Smooth muscle cell (in vitro differentiated cells): ENCODE measurements around the gene OR1Q1. TPM values are rescaled to one million over a fixed set of nuclear protein-coding genes. Genes with fewer than 3 reads are reported as not detected.

Experiments used
- DNase-seq: peaks from one replicate; lab custom pipeline; 2025; ENCODE audit not compliant: unreplicated experiment; lab: John Stamatoyannopoulos, UW
- H2AFZ ChIP-seq: fragments of 200-600 bp; sonication (generic); 2 replicates; pipeline ENCODE4 v1.6.0; 2016; ENCODE audit warnings: antibody characterized with exemption, low read depth, mild to moderate bottlenecking
- H3F3A ChIP-seq: fragments of 200-600 bp; sonication (generic); 2 replicates; pipeline ENCODE4 v1.6.0; 2017; ENCODE audit warnings: antibody characterized with exemption, low read depth
- H3K27ac ChIP-seq: fragments of 200-600 bp; sonication (generic); 2 replicates; pipeline ENCODE4 v1.5.1; 2016; ENCODE audit warnings: low read depth, mild to moderate bottlenecking
- H3K27me3 ChIP-seq: fragments of 200-600 bp; sonication (generic); 2 replicates; pipeline ENCODE4 v1.6.1; 2016; ENCODE audit warnings: low read depth, mild to moderate bottlenecking
- H3K36me3 ChIP-seq: fragments of 200-600 bp; sonication (generic); 2 replicates; pipeline ENCODE4 v1.5.1; 2016; ENCODE audit warnings: low read depth
- H3K4me1 ChIP-seq: fragments of 200-600 bp; sonication (generic); 2 replicates; pipeline ENCODE4 v1.5.1; 2016; ENCODE audit warnings: low read depth
- H3K4me2 ChIP-seq: fragments of 200-600 bp; sonication (generic); 2 replicates; pipeline ENCODE4 v1.6.0; 2016; ENCODE audit warnings: mild to moderate bottlenecking
- H3K4me3 ChIP-seq: fragments of 200-600 bp; sonication (generic); 2 replicates; pipeline ENCODE4 v1.5.1; 2016; ENCODE audit warnings: mild to moderate bottlenecking
- H3K79me2 ChIP-seq: fragments of 200-600 bp; sonication (generic); 2 replicates; pipeline ENCODE4 v1.6.0; 2016; ENCODE audit warnings: low read depth, mild to moderate bottlenecking
- H3K9ac ChIP-seq: fragments of 200-600 bp; sonication (generic); 2 replicates; pipeline ENCODE4 v1.6.0; 2016; ENCODE audit warnings: low read depth
- H3K9me3 ChIP-seq: fragments of 200-600 bp; sonication (generic); replicated peaks from 2 replicates; pipeline ENCODE4 v1.5.1; 2016; ENCODE audit warnings: low read depth
- H4K20me1 ChIP-seq: fragments of 200-600 bp; sonication (generic); 2 replicates; pipeline ENCODE4 v1.6.0; 2016; ENCODE audit warnings: low read depth
- WGBS: methylation state at CpG from one replicate; pipeline ENCODE4 v1.1.7; 2016; ENCODE audit warnings: low lambda C conversion rate; 5-methylcytosine and 5-hydroxymethylcytosine counted together
- polyA plus RNA-seq: library from polyadenylated mRNA; unstranded; fragments of >200 nt; fragmentation: Nextera tagmentation; extraction: Ambion mirVana; gene quantifications from 2 replicates; pipeline ENCODE4 v1.2.1, GENCODE V29; 2016
- total RNA-seq: library from RNA; depleted of rRNA; stranded (reverse); fragments of >200 nt; gene quantifications from 2 replicates; pipeline ENCODE4 v1.2.3, GENCODE V29; 2014
- TF ChIP-seq, protein P1 (sequence below): fragments of 200-600 bp; sonication (generic); IDR thresholded peaks from 2 replicates; pipeline ENCODE4 v1.5.1; 2017; ENCODE audit warnings: borderline replicate concordance, mild to moderate bottlenecking, antibody characterized with exemption; ENCODE audit not compliant: insufficient read depth, poor library complexity, severe bottlenecking

The OR1Q1 gene
- total and polyA plus RNA-seq, 2 experiments from 2014 or later: not detected

DNA sequence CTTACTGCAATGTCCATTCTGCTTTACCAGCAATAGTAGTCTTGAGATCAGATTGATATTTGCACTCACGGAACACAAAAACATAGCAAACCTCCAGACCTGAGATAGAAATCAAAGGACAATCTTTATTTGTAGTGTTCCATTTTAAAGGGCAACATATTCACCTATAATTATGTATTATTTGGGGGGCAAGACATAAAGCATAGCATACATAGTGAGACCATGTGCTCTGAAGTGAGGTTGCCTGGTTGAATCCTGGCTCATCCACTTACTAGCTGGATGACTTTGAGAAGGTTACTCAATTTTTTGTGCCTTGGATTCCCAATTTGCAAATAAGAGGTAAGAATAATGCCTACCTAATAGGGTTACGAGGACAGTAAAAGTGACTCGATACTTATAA is 43.0 kb downstream of the OR1Q1 start, which contains the start of gene OR1B1:
Gene OR1B1 (minus strand): TSS at position 101 of the 400 bp plus-strand sequence.
- H3K9ac ChIP-seq: no peak within 1 kb of the TSS
- H3K9me3 ChIP-seq: peaks cover 10% of the 10 kb centered on the region
- TF ChIP-seq, protein P1, sequence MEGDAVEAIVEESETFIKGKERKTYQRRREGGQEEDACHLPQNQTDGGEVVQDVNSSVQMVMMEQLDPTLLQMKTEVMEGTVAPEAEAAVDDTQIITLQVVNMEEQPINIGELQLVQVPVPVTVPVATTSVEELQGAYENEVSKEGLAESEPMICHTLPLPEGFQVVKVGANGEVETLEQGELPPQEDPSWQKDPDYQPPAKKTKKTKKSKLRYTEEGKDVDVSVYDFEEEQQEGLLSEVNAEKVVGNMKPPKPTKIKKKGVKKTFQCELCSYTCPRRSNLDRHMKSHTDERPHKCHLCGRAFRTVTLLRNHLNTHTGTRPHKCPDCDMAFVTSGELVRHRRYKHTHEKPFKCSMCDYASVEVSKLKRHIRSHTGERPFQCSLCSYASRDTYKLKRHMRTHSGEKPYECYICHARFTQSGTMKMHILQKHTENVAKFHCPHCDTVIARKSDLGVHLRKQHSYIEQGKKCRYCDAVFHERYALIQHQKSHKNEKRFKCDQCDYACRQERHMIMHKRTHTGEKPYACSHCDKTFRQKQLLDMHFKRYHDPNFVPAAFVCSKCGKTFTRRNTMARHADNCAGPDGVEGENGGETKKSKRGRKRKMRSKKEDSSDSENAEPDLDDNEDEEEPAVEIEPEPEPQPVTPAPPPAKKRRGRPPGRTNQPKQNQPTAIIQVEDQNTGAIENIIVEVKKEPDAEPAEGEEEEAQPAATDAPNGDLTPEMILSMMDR: no peak
- DNase-seq: no peak
- H3K4me2 ChIP-seq: no peak within 1 kb of the TSS
- H3K4me3 ChIP-seq: no peak within 1 kb of the TSS
- no peaks in the 10 kb centered on the region for H3K79me2 ChIP-seq
- 77% methylated on average over 3 of the region's 3 CpGs for WGBS
- no peak within 1 kb of the TSS for H2AFZ ChIP-seq
- H3K36me3 ChIP-seq: no peaks in the 10 kb centered on the region
- no peak within 1 kb of the TSS for H3K27ac ChIP-seq
- H3F3A ChIP-seq: no peaks in the 10 kb centered on the region
- no peaks in the 10 kb centered on the region for H4K20me1 ChIP-seq
- H3K4me1 ChIP-seq: no peaks in the 10 kb centered on the region
- no peaks in the 10 kb centered on the region for H3K27me3 ChIP-seq

DNA sequence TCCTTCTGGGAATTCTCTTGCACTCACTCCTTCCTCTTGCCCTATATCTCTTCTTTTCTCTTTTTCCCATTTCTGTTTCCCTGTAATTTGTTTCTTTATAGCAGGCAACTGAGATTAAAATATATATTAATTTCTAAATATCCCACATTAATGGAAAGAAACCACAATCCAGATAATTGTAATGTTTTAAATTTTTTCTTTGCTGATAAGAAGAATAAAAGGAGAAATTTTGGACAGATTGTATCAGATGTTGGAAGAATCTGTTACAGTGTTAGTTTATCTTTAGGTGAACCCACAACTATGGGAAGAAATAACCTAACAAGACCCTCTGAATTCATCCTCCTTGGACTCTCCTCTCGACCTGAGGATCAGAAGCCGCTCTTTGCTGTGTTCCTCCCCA is 46.9 kb downstream of the OR1Q1 start, which contains the start of gene OR1L1:
Gene OR1L1 (plus strand): TSS at position 301 of the 400 bp plus-strand sequence. CDS start 0 bp downstream, at position 301.
- 31% methylated on average over 2 of the region's 2 CpGs for WGBS
- Histone ChIP-seq H2AFZ (no peak within 1 kb of the TSS), H3K36me3 (no peaks in the 10 kb centered on the region), H3F3A (no peaks in the 10 kb centered on the region), H3K79me2 (no peaks in the 10 kb centered on the region), H3K27me3 (no peaks in the 10 kb centered on the region), H4K20me1 (no peaks in the 10 kb centered on the region), H3K27ac (no peak within 1 kb of the TSS), H3K9me3 (no peaks in the 10 kb centered on the region), H3K4me3 (no peak within 1 kb of the TSS), H3K9ac (no peak within 1 kb of the TSS), H3K4me2 (no peak within 1 kb of the TSS), H3K4me1 (no peaks in the 10 kb centered on the region)
- DNase-seq: no peak
- TF ChIP-seq, protein P1: no peak

Other genes with a start within 250 kb of the OR1Q1 start
- gene PTGS1, start 243.7 kb upstream of the OR1Q1 start, total RNA-seq: 0.13 and 2.3 TPM in 2 replicates
- gene PTGS1, start 243.7 kb upstream of the OR1Q1 start, polyA plus RNA-seq: 0.06 and 1.6 TPM in 2 replicates
- gene OR1J1, start 136.8 kb upstream of the OR1Q1 start, total RNA-seq: not detected in 2 replicates
- gene OR1J1, start 136.8 kb upstream of the OR1Q1 start, polyA plus RNA-seq: not detected in 2 replicates
- gene OR1J2, start 103.9 kb upstream of the OR1Q1 start, total RNA-seq: not detected in 2 replicates
- gene OR1J2, start 103.9 kb upstream of the OR1Q1 start, polyA plus RNA-seq: not detected in 2 replicates
- not detected in 2 replicates for gene OR1J4, start 95.6 kb upstream of the OR1Q1 start, total RNA-seq
- gene OR1J4, start 95.6 kb upstream of the OR1Q1 start, polyA plus RNA-seq: not detected in 2 replicates
- gene OR1N1, start 87.4 kb upstream of the OR1Q1 start, total RNA-seq: not detected in 2 replicates
- gene OR1N1, start 87.4 kb upstream of the OR1Q1 start, polyA plus RNA-seq: not detected in 2 replicates
- not detected in 2 replicates for gene OR1N2, start 61.6 kb upstream of the OR1Q1 start, total RNA-seq
- not detected in 2 replicates for gene OR1N2, start 61.6 kb upstream of the OR1Q1 start, polyA plus RNA-seq
- not detected in 2 replicates for gene OR1L8, start 31.4 kb upstream of the OR1Q1 start, total RNA-seq
- 0.11 TPM in 1 of 2 replicates, not detected in the other for gene OR1L8, start 31.4 kb upstream of the OR1Q1 start, polyA plus RNA-seq
- gene OR1B1, start 42.9 kb downstream of the OR1Q1 start, total RNA-seq: not detected in 2 replicates
- gene OR1B1, start 42.9 kb downstream of the OR1Q1 start, polyA plus RNA-seq: not detected in 2 replicates
- not detected in 2 replicates for gene OR1L1, start 47.0 kb downstream of the OR1Q1 start, total RNA-seq
- gene OR1L1, start 47.0 kb downstream of the OR1Q1 start, polyA plus RNA-seq: not detected in 2 replicates
- gene OR1L3, start 60.4 kb downstream of the OR1Q1 start, total RNA-seq: not detected in 2 replicates
- not detected in 2 replicates for gene OR1L3, start 60.4 kb downstream of the OR1Q1 start, polyA plus RNA-seq
- not detected in 2 replicates for gene OR1L4, start 109.3 kb downstream of the OR1Q1 start, total RNA-seq
- not detected in 2 replicates for gene OR1L4, start 109.3 kb downstream of the OR1Q1 start, polyA plus RNA-seq
- gene OR1L6, start 127.6 kb downstream of the OR1Q1 start, total RNA-seq: not detected in 2 replicates
- gene OR1L6, start 127.6 kb downstream of the OR1Q1 start, polyA plus RNA-seq: not detected in 2 replicates
- gene OR5C1, start 174.2 kb downstream of the OR1Q1 start, total RNA-seq: not detected in 2 replicates
- gene OR5C1, start 174.2 kb downstream of the OR1Q1 start, polyA plus RNA-seq: not detected in 2 replicates
- gene OR1K1, start 185.4 kb downstream of the OR1Q1 start, total RNA-seq: not detected in 2 replicates
- gene OR1K1, start 185.4 kb downstream of the OR1Q1 start, polyA plus RNA-seq: not detected in 2 replicates
- 24.2 and 30.2 TPM in 2 replicates for gene PDCL, start 213.8 kb downstream of the OR1Q1 start, total RNA-seq
- gene PDCL, start 213.8 kb downstream of the OR1Q1 start, polyA plus RNA-seq: 14.9 and 18.3 TPM in 2 replicates